Mesendoderm (in vitro differentiated cells): ENCODE measurements around the gene UBXN11.

Source experiments
- DNase-seq: peaks from one replicate; pipeline ENCODE4 v3.0.0; 2013
- H2AK5ac ChIP-seq: 2 replicates; pipeline ENCODE4 v1.6.1; 2013; ENCODE audit warnings: low read length, inconsistent platforms
- H2BK120ac ChIP-seq: 2 replicates; pipeline ENCODE4 v1.6.1; 2013; ENCODE audit warnings: low read depth, mild to moderate bottlenecking, low read length, moderate library complexity, mixed read lengths
- H2BK15ac ChIP-seq: replicated peaks from 2 replicates; pipeline ENCODE4 v1.6.1; 2013; ENCODE audit warnings: low read depth, mild to moderate bottlenecking, moderate library complexity
- H2BK5ac ChIP-seq: 2 replicates; pipeline ENCODE4 v1.6.1; 2013; ENCODE audit warnings: low read length, inconsistent platforms
- H3K18ac ChIP-seq: 2 replicates; pipeline ENCODE4 v1.6.1; 2013; ENCODE audit warnings: mild to moderate bottlenecking, low read length, mixed read lengths
- H3K23ac ChIP-seq: one replicate; pipeline ENCODE4 v1.6.1; 2013; ENCODE audit warnings: low read length
- H3K27ac ChIP-seq: 2 replicates; pipeline ENCODE4 v1.5.1; 2013; ENCODE audit warnings: low read depth, mild to moderate bottlenecking, inconsistent platforms, low read length, moderate library complexity
- H3K27me3 ChIP-seq: 2 replicates; pipeline ENCODE4 v1.6.1; 2013; ENCODE audit warnings: low read length, control low read depth, mild to moderate bottlenecking, inconsistent platforms; ENCODE audit not compliant: insufficient read depth, poor library complexity
- H3K36me3 ChIP-seq: 2 replicates; pipeline ENCODE4 v1.6.1; 2013; ENCODE audit warnings: low read length, inconsistent platforms; ENCODE audit not compliant: control insufficient read depth, insufficient read depth
- H3K4ac ChIP-seq: one replicate; pipeline ENCODE4 v1.6.1; 2013; ENCODE audit warnings: low read depth, mild to moderate bottlenecking, low read length, moderate library complexity
- H3K4me1 ChIP-seq: 2 replicates; pipeline ENCODE4 v1.6.1; 2013; ENCODE audit warnings: low read depth, low read length, inconsistent platforms; ENCODE audit not compliant: control insufficient read depth
- H3K4me2 ChIP-seq: 2 replicates; pipeline ENCODE4 v1.6.1; 2013; ENCODE audit warnings: low read length
- H3K4me3 ChIP-seq: 2 replicates; pipeline ENCODE4 v1.5.1; 2013; ENCODE audit warnings: mild to moderate bottlenecking, low read length
- H3K56ac ChIP-seq: one replicate; pipeline ENCODE4 v1.6.1; 2013; ENCODE audit warnings: low read length
- H3K79me1 ChIP-seq: 2 replicates; pipeline ENCODE4 v1.6.1; 2013; ENCODE audit warnings: low read length, inconsistent platforms
- H3K79me2 ChIP-seq: 2 replicates; pipeline ENCODE4 v1.6.1; 2013; ENCODE audit warnings: mild to moderate bottlenecking, low read length; ENCODE audit not compliant: control insufficient read depth, insufficient read depth
- H3K9ac ChIP-seq: 2 replicates; pipeline ENCODE4 v1.6.1; 2013; ENCODE audit warnings: low read length, inconsistent platforms
- H4K5ac ChIP-seq: one replicate; pipeline ENCODE4 v1.6.1; 2013; ENCODE audit warnings: low read length
- H4K8ac ChIP-seq: one replicate; pipeline ENCODE4 v1.6.1; 2013; ENCODE audit warnings: low read depth, mild to moderate bottlenecking, control low read depth, low read length, moderate library complexity
- WGBS: extraction: QIAGEN DNeasy Blood & Tissue Kit; methylation state at CpG from one replicate; pipeline ENCODE4 v1.1.7; 2013; ENCODE audit warnings: low lambda C conversion rate, missing lambda C conversion rate; ENCODE audit not compliant: insufficient coverage; ENCODE audit errors: extremely low coverage; 5-methylcytosine and 5-hydroxymethylcytosine counted together

UBXN11 gene

GRCh38 chr1:26257222-26257621 is 49.2 kb downstream of the UBXN11 start:
- Histone ChIP-seq H2BK15ac (no peak overlapping the region), H3K4ac (no peak overlapping the region), H3K4me2 (no peak overlapping the region), H3K4me1 (no peaks in the 10 kb centered on the region), H3K56ac (no peak overlapping the region), H3K18ac (no peak overlapping the region), H3K27me3 (no peaks in the 10 kb centered on the region), H2BK5ac (no peak overlapping the region), H2AK5ac (no peak overlapping the region), H4K8ac (no peak overlapping the region), H2BK120ac (no peak overlapping the region), H4K5ac (no peak overlapping the region), H3K27ac (no peak overlapping the region), H3K36me3 (peaks cover 15% of the 10 kb centered on the region), H3K9ac (no peak overlapping the region), H3K4me3 (no peak overlapping the region), H3K79me1 (peaks cover 5% of the 10 kb centered on the region), H3K79me2 (no peaks in the 10 kb centered on the region), H3K23ac (no peak overlapping the region)
- no CpG with 5 or more reads among the region's 2 CpGs for WGBS
- no peak for DNase-seq

DNA sequence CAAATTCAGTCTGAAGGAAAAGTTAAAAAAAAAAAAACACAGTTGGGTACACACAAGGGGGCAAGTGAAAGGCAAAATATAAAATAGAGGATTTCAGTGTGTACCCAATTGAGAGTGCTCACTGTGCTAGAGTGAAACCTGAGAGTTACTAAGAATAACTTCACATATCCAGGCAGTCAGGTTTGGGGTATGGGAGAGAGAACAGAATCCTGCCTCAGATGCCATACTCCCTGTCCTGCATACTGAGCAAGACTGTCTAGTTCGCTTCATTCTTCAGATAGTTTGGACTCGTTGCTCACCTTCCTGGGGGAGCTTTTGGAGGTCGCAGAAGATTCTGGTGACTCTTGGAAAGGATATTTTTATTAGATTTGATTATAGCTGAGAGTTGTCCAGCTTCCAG is 52.0 kb downstream of the UBXN11 start:
- H3K4me2 ChIP-seq = no peak overlapping the region
- H4K8ac ChIP-seq = no peak overlapping the region
- no peak overlapping the region for H4K5ac ChIP-seq
- H3K4ac ChIP-seq = no peak overlapping the region
- no peak overlapping the region for H3K23ac ChIP-seq
- no peak overlapping the region for H2BK120ac ChIP-seq
- H2AK5ac ChIP-seq = no peak overlapping the region
- no peak overlapping the region for H2BK5ac ChIP-seq
- H3K9ac ChIP-seq = no peak overlapping the region
- H3K79me2 ChIP-seq = no peaks in the 10 kb centered on the region
- H3K18ac ChIP-seq = no peak overlapping the region
- no peaks in the 10 kb centered on the region for H3K4me1 ChIP-seq
- no peaks in the 10 kb centered on the region for H3K27me3 ChIP-seq
- H3K79me1 ChIP-seq = peaks cover 5% of the 10 kb centered on the region
- H3K4me3 ChIP-seq = no peak overlapping the region
- H3K36me3 ChIP-seq = peaks cover 11% of the 10 kb centered on the region
- DNase-seq = no peak
- no CpG with 5 or more reads among the region's 3 CpGs for WGBS
- no peak overlapping the region for H3K27ac ChIP-seq
- H2BK15ac ChIP-seq = no peak overlapping the region
- no peak overlapping the region for H3K56ac ChIP-seq

- H3K36me3 ChIP-seq = peaks cover 10% of the 10 kb centered on the region
- no peaks in the 10 kb centered on the region for H3K27me3 ChIP-seq
- H3K79me1 ChIP-seq = peaks cover 5% of the 10 kb centered on the region
- H3K4me2 ChIP-seq = no peak overlapping the region
- no peak overlapping the region for H4K5ac ChIP-seq
- no peak overlapping the region for H3K9ac ChIP-seq
- H2BK15ac ChIP-seq = no peak overlapping the region
- WGBS = no CpG with 5 or more reads among the region's 7 CpGs
- H3K23ac ChIP-seq = no peak overlapping the region
- H3K4me1 ChIP-seq = no peaks in the 10 kb centered on the region
- H3K4ac ChIP-seq = no peak overlapping the region
- H3K79me2 ChIP-seq = no peaks in the 10 kb centered on the region
- no peak overlapping the region for H3K4me3 ChIP-seq
- no peak overlapping the region for H3K18ac ChIP-seq
- no peak overlapping the region for H4K8ac ChIP-seq
- no peak overlapping the region for H2BK120ac ChIP-seq
- H2AK5ac ChIP-seq = no peak overlapping the region
- no peak overlapping the region for H3K56ac ChIP-seq
- H3K27ac ChIP-seq = no peak overlapping the region
- no peak for DNase-seq
- no peak overlapping the region for H2BK5ac ChIP-seq
Measured at GRCh38 chr1:26252718-26253117, 53.7 kb downstream of the UBXN11 start.

- H3K27ac ChIP-seq = no peak overlapping the region
- WGBS = no CpG with 5 or more reads among the region's 4 CpGs
Measured at GRCh38 chr1:26239936-26240335, 66.5 kb downstream of the UBXN11 start.

GRCh38 chr1:26237230-26237966 is 69.0 kb downstream of the UBXN11 start:
- WGBS = no CpG with 5 or more reads among the region's 6 CpGs
- Histone ChIP-seq H3K27ac (no peak overlapping the region), H3K56ac (no peak overlapping the region)

More at GRCh38 chr1:26239936-26240335, 66.5 kb downstream of the UBXN11 start:
- H3K9ac ChIP-seq = no peak overlapping the region
- H4K8ac ChIP-seq = no peak overlapping the region
- peaks cover 3% of the 10 kb centered on the region for H3K4me1 ChIP-seq
- no peak overlapping the region for H3K4me3 ChIP-seq
- peaks cover 10% of the 10 kb centered on the region for H3K79me1 ChIP-seq
- no peak overlapping the region for H2AK5ac ChIP-seq
- H4K5ac ChIP-seq = no peak overlapping the region
- no peak overlapping the region for H2BK120ac ChIP-seq
- H3K27me3 ChIP-seq = no peaks in the 10 kb centered on the region
- no peak for DNase-seq
- no peak overlapping the region for H3K56ac ChIP-seq
- no peak overlapping the region for H3K23ac ChIP-seq
- H3K4ac ChIP-seq = no peak overlapping the region
- H3K4me2 ChIP-seq = no peak overlapping the region
- H3K18ac ChIP-seq = no peak overlapping the region
- H3K36me3 ChIP-seq = no peaks in the 10 kb centered on the region
- H2BK5ac ChIP-seq = no peak overlapping the region
- H2BK15ac ChIP-seq = no peak overlapping the region
- H3K79me2 ChIP-seq = peaks cover 30% of the 10 kb centered on the region

More at GRCh38 chr1:26237230-26237966, 69.0 kb downstream of the UBXN11 start:
- Histone ChIP-seq H3K4me1 (peaks cover 3% of the 10 kb centered on the region), H2BK120ac (no peak overlapping the region), H3K23ac (no peak overlapping the region), H4K8ac (no peak overlapping the region), H2AK5ac (no peak overlapping the region), H3K9ac (no peak overlapping the region), H3K4me3 (no peak overlapping the region), H4K5ac (no peak overlapping the region), H3K4ac (no peak overlapping the region), H3K36me3 (no peaks in the 10 kb centered on the region), H3K79me2 (peaks cover 32% of the 10 kb centered on the region), H2BK5ac (no peak overlapping the region), H3K27me3 (no peaks in the 10 kb centered on the region), H3K18ac (no peak overlapping the region), H3K79me1 (peaks cover 12% of the 10 kb centered on the region), H3K4me2 (no peak overlapping the region), H2BK15ac (no peak overlapping the region)
- DNase-seq = no peak
